ENCODE measurements around the gene TBC1D14. TPM values are rescaled to one million over a fixed set of nuclear protein-coding genes. Genes with fewer than 3 reads are reported as not detected.
A peak's percentile ranks its signal among the peaks of the same experiment; 100 is the strongest.

TBC1D14 gene
- total and polyA plus RNA-seq, 2 of the 8 experiments (the other 6 are each of a cell fraction or from before 2014, with no cell fraction given) = 45.6 to 48.2 TPM

DNA sequence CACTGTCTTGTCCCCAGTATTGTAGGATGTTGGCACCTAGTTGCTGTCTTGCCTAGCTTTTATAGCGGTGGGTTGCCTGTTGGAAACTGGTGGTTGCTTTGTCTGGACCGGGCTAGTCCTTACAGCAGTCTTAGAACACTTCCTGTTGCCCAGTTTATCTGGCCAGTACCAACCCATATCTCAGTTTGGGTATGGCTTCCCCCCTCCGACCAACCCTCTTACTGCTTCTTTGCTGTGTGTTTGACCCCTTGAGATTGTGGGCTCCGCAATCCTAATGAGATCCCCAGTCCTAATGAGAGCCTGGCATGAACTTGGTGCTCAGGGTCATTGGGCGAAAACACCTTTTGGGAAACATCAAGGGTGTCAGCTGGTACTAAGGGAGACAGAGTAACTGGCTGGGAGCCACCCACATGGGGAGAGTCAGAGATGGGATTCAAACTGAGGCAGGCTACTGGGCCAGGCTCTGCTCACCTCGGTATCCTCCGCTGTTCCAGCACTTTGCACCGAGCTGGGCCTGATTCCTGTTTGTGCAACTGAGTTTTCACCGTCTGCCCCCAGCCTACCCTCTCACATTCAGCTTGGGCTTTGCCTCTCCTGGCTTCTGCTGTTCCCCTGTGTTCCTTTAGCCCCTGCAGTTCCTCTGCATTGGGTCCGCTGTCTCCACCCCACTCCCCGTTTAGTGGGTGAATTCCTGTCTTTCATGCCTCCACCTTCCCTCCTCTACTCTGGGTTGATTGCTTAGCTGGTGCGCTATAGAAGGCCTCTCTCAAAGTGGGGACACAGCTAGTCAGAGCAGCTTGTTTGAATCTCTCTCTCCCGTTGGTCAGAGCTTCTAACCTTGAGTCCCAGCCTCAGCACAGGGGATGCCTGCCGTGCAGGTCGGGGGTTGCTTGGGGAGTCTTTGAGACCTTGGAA lies 1.6 kb downstream of the TBC1D14 start:
- Histone ChIP-seq H3K79me1 (ENCODE audit: low read depth, low read length) (peaks cover 14% of the 10 kb centered on the region), H2BK15ac (ENCODE audit: low read length) (no peak overlapping the region), H3K9me3 (ENCODE audit: insufficient read depth in 2 of 2, low read depth in 1 of 2, low read length in 1 of 2) (no peaks in the 10 kb centered on the region), H4K5ac (ENCODE audit: insufficient read length, low read depth, low read length) (no peak overlapping the region), H2BK120ac (replicated peaks; ENCODE audit: low read depth, low read length) (no peak overlapping the region), H3K23me2 (ENCODE audit: low read depth, low read length) (peaks cover 11% of the 10 kb centered on the region), H2BK12ac (ENCODE audit: low read depth, low read length) (peak overlapping the region; percentile 71; the same call in 1 of the 2 replicates), H3K27ac (ENCODE audit: low read depth, low read length) (no peak overlapping the region), H3K4me3 (ENCODE audit: extremely low read depth in 1 of 4, insufficient read depth in 2 of 4, low read depth in 3 of 4, low read length in 4 of 4) (peak overlapping the region; percentile 58 to 92 (median 75); a peak in 5 of 8 replicates), H2BK5ac (ENCODE audit: low read depth, low read length) (no peak overlapping the region), H3K18ac (ENCODE audit: extremely low read depth, low read length) (no peak overlapping the region), H2BK20ac (ENCODE audit: low read length) (no peak overlapping the region), H3K79me2 (ENCODE audit: control insufficient read depth in 1 of 2, insufficient read depth in 2 of 2, low read length in 2 of 2) (peaks cover 0 to 45% of the 10 kb centered on the region in 2 experiments; a peak in 2 of 4 replicates), H3K23ac (ENCODE audit: insufficient read length) (no peak overlapping the region), H3K36me3 (ENCODE audit: control insufficient read depth in 2 of 4, insufficient read depth in 4 of 4, low read length in 3 of 4) (no peaks in the 10 kb centered on the region), H3K4me2 (ENCODE audit: insufficient read depth in 1 of 2, low read depth in 2 of 2, low read length in 2 of 2) (peak overlapping the region; percentile 87 to 89), H3K4ac (replicated peaks; ENCODE audit: insufficient read length, low read depth, low read length) (peak overlapping the region; percentile 57), H2AFZ (ENCODE audit: low read length) (no peak overlapping the region), H3K27me3 (replicated peaks in 1 of 4; ENCODE audit: control insufficient read depth in 3 of 4, extremely low read depth in 1 of 4, insufficient read depth in 3 of 4, low read length in 3 of 4) (peaks cover 0 to 14% (median 5%) of the 10 kb centered on the region in 4 experiments; a peak in 4 of 7 replicates), H4K20me1 (replicated peaks in 1 of 2; ENCODE audit: control insufficient read depth in 1 of 2, insufficient read depth in 2 of 2, low read length in 2 of 2) (peaks cover 10 to 17% of the 10 kb centered on the region in 2 experiments), H3K14ac (ENCODE audit: insufficient read length) (no peak overlapping the region), H4K8ac (ENCODE audit: extremely low read depth, insufficient read depth, low read length) (no peak overlapping the region; the same call in 1 of the 2 replicates), H4K91ac (replicated peaks; ENCODE audit: insufficient read length, low read length) (no peak overlapping the region), H3K9ac (replicated peaks in 1 of 4; ENCODE audit: extremely low read depth in 1 of 4, low read depth in 3 of 4, low read length in 3 of 4) (no peak overlapping the region), H2AK5ac (ENCODE audit: low read depth, low read length) (no peak overlapping the region), H3K4me1 (replicated peaks in 1 of 4; ENCODE audit: control insufficient read depth in 3 of 4, insufficient read depth in 4 of 4, low read length in 3 of 4) (peaks cover 3 to 25% (median 11%) of the 10 kb centered on the region in 4 experiments), H3K56ac (replicated peaks; ENCODE audit: insufficient read length, low read depth, low read length) (no peak overlapping the region)
- DNase-seq (ENCODE audit: low read depth in 1 of 2, low spot score in 2 of 2) (no peak), FAIRE-seq (no peak)
- ChIA-PET POLR2A (ENCODE audit: partially characterized antibody) (interaction anchor here (0.7 to 3.9 kb wide), 10 partner anchors 9 to 128 kb away, joined by 3 to 16 read pairs (median 4); no protein-coding TSS in a partner anchor), CTCF (ENCODE audit: partially characterized antibody) (interaction anchor here (0.7 to 9.7 kb wide), 20 partner anchors 9 to 192 kb away, joined by 3 to 56 read pairs (median 4); no protein-coding TSS in a partner anchor)
- 85% methylated on average over 14 of the region's 15 CpGs; no CpG with 5 or more reads in 1 of the 2 experiments for WGBS, 2 experiments (ENCODE audit: extremely low coverage in 1 of 2, insufficient coverage in 1 of 2, insufficient read length in 1 of 2, insufficient replicate concordance in 2 of 2, low coverage in 1 of 2, low lambda C conversion rate in 2 of 2, missing lambda C conversion rate in 1 of 2)
- TF ChIP-seq EZH2 (IDR thresholded peaks at IDR 0.05; ENCODE audit: low read depth, low read length, severe bottlenecking) = no peak
- no peak for TF ChIP-seq TBP (IDR thresholded peaks at IDR 0.05; ENCODE audit: low read depth, low read length)
- no peak for TF ChIP-seq TAF7 (optimal IDR thresholded peaks at IDR 0.05; ENCODE audit: borderline replicate concordance, low read depth, low read length)
- TF ChIP-seq BCL11A (IDR thresholded peaks at IDR 0.05; ENCODE audit: low read depth in 2 of 2, low read length in 2 of 2) = no peak
- no peak for TF ChIP-seq GABPA (IDR thresholded peaks at IDR 0.05; ENCODE audit: borderline replicate concordance, insufficient read depth, low read length)
- no peak for TF ChIP-seq SAP30 (IDR thresholded peaks at IDR 0.05; ENCODE audit: insufficient read depth, insufficient replicate concordance, low read length)
- TF ChIP-seq, protein P1, sequence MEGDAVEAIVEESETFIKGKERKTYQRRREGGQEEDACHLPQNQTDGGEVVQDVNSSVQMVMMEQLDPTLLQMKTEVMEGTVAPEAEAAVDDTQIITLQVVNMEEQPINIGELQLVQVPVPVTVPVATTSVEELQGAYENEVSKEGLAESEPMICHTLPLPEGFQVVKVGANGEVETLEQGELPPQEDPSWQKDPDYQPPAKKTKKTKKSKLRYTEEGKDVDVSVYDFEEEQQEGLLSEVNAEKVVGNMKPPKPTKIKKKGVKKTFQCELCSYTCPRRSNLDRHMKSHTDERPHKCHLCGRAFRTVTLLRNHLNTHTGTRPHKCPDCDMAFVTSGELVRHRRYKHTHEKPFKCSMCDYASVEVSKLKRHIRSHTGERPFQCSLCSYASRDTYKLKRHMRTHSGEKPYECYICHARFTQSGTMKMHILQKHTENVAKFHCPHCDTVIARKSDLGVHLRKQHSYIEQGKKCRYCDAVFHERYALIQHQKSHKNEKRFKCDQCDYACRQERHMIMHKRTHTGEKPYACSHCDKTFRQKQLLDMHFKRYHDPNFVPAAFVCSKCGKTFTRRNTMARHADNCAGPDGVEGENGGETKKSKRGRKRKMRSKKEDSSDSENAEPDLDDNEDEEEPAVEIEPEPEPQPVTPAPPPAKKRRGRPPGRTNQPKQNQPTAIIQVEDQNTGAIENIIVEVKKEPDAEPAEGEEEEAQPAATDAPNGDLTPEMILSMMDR (IDR thresholded peaks at IDR 0.05; ENCODE audit: control extremely low read depth in 1 of 3, insufficient read depth in 1 of 3, low read depth in 1 of 3, low read length in 3 of 3) = no peak
